H1 (cell line): ENCODE data around the gene PREB. TPM values are rescaled to one million over a fixed set of nuclear protein-coding genes. Genes with fewer than 3 reads are reported as not detected.

Source experiments
- CTCF ChIA-PET: fragments of 300-600 bp; sonication (Branson Sonifier 250); formaldehyde crosslinking; loops from one replicate; lab custom pipeline; 2021; ENCODE audit not compliant: partially characterized antibody; lab: Charles Lee
- POLR2A ChIA-PET: fragments of 300-600 bp; sonication (Branson Sonifier 250); formaldehyde crosslinking; loops from one replicate; lab custom pipeline; 2021; ENCODE audit warnings: inconsistent platforms; ENCODE audit not compliant: partially characterized antibody; lab: Charles Lee
- DNase-seq, 2 experiments: peaks; one replicate each; pipeline versions ENCODE4 v3.0.0 to v3.0.0-alpha.2; 2010 to 2022; ENCODE audit warnings: low spot score in 2 of 2, low read depth in 1 of 2, mixed read lengths in 1 of 2
- FAIRE-seq: peaks from 2 replicates; lab custom pipeline; 2011; peaks lifted over from hg19 to GRCh38; lab: Jason Lieb, UNC
- H2AFZ ChIP-seq: 2 replicates; pipeline ENCODE4 v1.8.1; 2012; ENCODE audit warnings: low read length, inconsistent platforms
- H2AK5ac ChIP-seq: 2 replicates; pipeline ENCODE4 v1.6.1; 2013; ENCODE audit warnings: low read depth, low read length
- H2BK120ac ChIP-seq: replicated peaks from 2 replicates; pipeline ENCODE3; 2013; ENCODE audit warnings: low read depth, low read length, inconsistent platforms
- H2BK12ac ChIP-seq: 2 replicates; pipeline ENCODE4 v1.6.1; 2013; ENCODE audit warnings: low read depth, low read length
- H2BK15ac ChIP-seq: 2 replicates; pipeline ENCODE4 v1.6.1; 2013; ENCODE audit warnings: low read length
- H2BK20ac ChIP-seq: 2 replicates; pipeline ENCODE4 v1.6.1; 2013; ENCODE audit warnings: low read length
- H2BK5ac ChIP-seq: 2 replicates; pipeline ENCODE4 v1.6.1; 2013; ENCODE audit warnings: low read depth, low read length
- H3K14ac ChIP-seq: 2 replicates; pipeline ENCODE4 v1.6.1; 2013; ENCODE audit warnings: inconsistent platforms; ENCODE audit not compliant: insufficient read length
- H3K18ac ChIP-seq: 2 replicates; pipeline ENCODE4 v1.6.1; 2013; ENCODE audit warnings: low read length; ENCODE audit errors: extremely low read depth
- H3K23ac ChIP-seq: 2 replicates; pipeline ENCODE4 v1.6.1; 2013; ENCODE audit warnings: inconsistent platforms; ENCODE audit not compliant: insufficient read length
- H3K23me2 ChIP-seq: 2 replicates; pipeline ENCODE4 v1.6.1; 2013; ENCODE audit warnings: low read depth, low read length
- H3K27ac ChIP-seq: 2 replicates; pipeline ENCODE4 v1.6.1; 2011; ENCODE audit warnings: low read depth, low read length, inconsistent platforms
- H3K27me3 ChIP-seq, 4 experiments: replicated peaks in 1 of 4; 1 replicate in 1 of 4; 2 replicates in 3 of 4; pipeline versions ENCODE4 v1.6.1 to v1.8.1; 2011 to 2013; ENCODE audit warnings: low read length in 3 of 4, mild to moderate bottlenecking in 3 of 4, inconsistent platforms in 2 of 4, mixed read lengths in 2 of 4, moderate library complexity in 1 of 4; ENCODE audit not compliant: control insufficient read depth in 3 of 4, insufficient read depth in 3 of 4; ENCODE audit errors: extremely low read depth in 1 of 4
- H3K36me3 ChIP-seq, 4 experiments: 2 replicates each; pipeline versions ENCODE4 v1.6.1 to v1.8.1; 2011 to 2013; ENCODE audit warnings: mild to moderate bottlenecking in 4 of 4, low read length in 3 of 4, moderate library complexity in 2 of 4, control low read depth in 1 of 4, inconsistent platforms in 1 of 4; ENCODE audit not compliant: insufficient read depth in 4 of 4, control insufficient read depth in 2 of 4
- H3K4ac ChIP-seq: replicated peaks from 2 replicates; pipeline ENCODE3; 2013; ENCODE audit warnings: low read length, low read depth, mixed read lengths, inconsistent platforms; ENCODE audit not compliant: insufficient read length
- H3K4me1 ChIP-seq, 4 experiments: replicated peaks in 1 of 4; 1 replicate in 1 of 4; 2 replicates in 3 of 4; pipeline versions ENCODE4 v1.6.1 to v1.8.1; 2011 to 2013; ENCODE audit warnings: low read length in 3 of 4, inconsistent platforms in 2 of 4, mixed read lengths in 1 of 4; ENCODE audit not compliant: insufficient read depth in 4 of 4, control insufficient read depth in 3 of 4
- H3K4me2 ChIP-seq, 2 experiments: 2 replicates each; pipeline versions ENCODE4 v1.6.1 to v1.8.1; 2011 to 2013; ENCODE audit warnings: low read depth in 2 of 2, low read length in 2 of 2, control low read depth in 1 of 2, inconsistent platforms in 1 of 2, mild to moderate bottlenecking in 1 of 2; ENCODE audit not compliant: insufficient read depth in 1 of 2
- H3K4me3 ChIP-seq, 4 experiments: fragments of 200-600, 300-600 bp in 1 of 4; sonication (generic), shearing (Covaris generic), sonication (Bioruptor Twin) in 1 of 4; 2 replicates each; pipeline versions ENCODE4 v1.5.1 to v1.8.1; 2011 to 2016; ENCODE audit warnings: low read length in 4 of 4, low read depth in 3 of 4, control low read depth in 2 of 4, inconsistent platforms in 2 of 4, mild to moderate bottlenecking in 2 of 4, mixed read lengths in 1 of 4, moderate library complexity in 1 of 4; ENCODE audit not compliant: insufficient read depth in 2 of 4; ENCODE audit errors: extremely low read depth in 1 of 4
- H3K56ac ChIP-seq: replicated peaks from 2 replicates; pipeline ENCODE3; 2013; ENCODE audit warnings: low read depth, mild to moderate bottlenecking, mixed read lengths, low read length, inconsistent platforms; ENCODE audit not compliant: insufficient read length
- H3K79me1 ChIP-seq: 2 replicates; pipeline ENCODE4 v1.6.1; 2013; ENCODE audit warnings: low read depth, low read length, control low read depth
- H3K79me2 ChIP-seq, 2 experiments: 2 replicates each; pipeline versions ENCODE4 v1.6.1 to v1.8.1; 2012 to 2013; ENCODE audit warnings: low read length in 2 of 2, mild to moderate bottlenecking in 2 of 2, inconsistent platforms in 1 of 2; ENCODE audit not compliant: insufficient read depth in 2 of 2, control insufficient read depth in 1 of 2
- H3K9ac ChIP-seq, 4 experiments: replicated peaks in 1 of 4; 1 replicate in 1 of 4; 2 replicates in 3 of 4; pipeline versions ENCODE4 v1.6.1 to v1.8.1; 2011 to 2013; ENCODE audit warnings: low read depth in 3 of 4, low read length in 3 of 4, control low read depth in 2 of 4, mild to moderate bottlenecking in 2 of 4, moderate library complexity in 2 of 4, inconsistent platforms in 1 of 4; ENCODE audit errors: extremely low read depth in 1 of 4
- H3K9me3 ChIP-seq, 2 experiments: 2 replicates each; pipeline versions ENCODE4 v1.6.1 to v1.8.1; 2012 to 2013; ENCODE audit warnings: mild to moderate bottlenecking in 2 of 2, moderate library complexity in 2 of 2, control low read depth in 1 of 2, inconsistent platforms in 1 of 2, low read depth in 1 of 2, low read length in 1 of 2, mixed read lengths in 1 of 2; ENCODE audit not compliant: insufficient read depth in 2 of 2
- H4K20me1 ChIP-seq, 2 experiments: replicated peaks in 1 of 2; 2 replicates each; pipeline versions ENCODE3 to v1.8.1; 2011 to 2013; ENCODE audit warnings: inconsistent platforms in 2 of 2, low read length in 2 of 2, mild to moderate bottlenecking in 1 of 2; ENCODE audit not compliant: insufficient read depth in 2 of 2, control insufficient read depth in 1 of 2
- H4K5ac ChIP-seq: 2 replicates; pipeline ENCODE4 v1.6.1; 2013; ENCODE audit warnings: low read length, low read depth, mixed read lengths, inconsistent platforms; ENCODE audit not compliant: insufficient read length
- H4K8ac ChIP-seq: 2 replicates; pipeline ENCODE4 v1.8.0; 2013; ENCODE audit warnings: mild to moderate bottlenecking, moderate library complexity, low read length, inconsistent platforms; ENCODE audit not compliant: insufficient read depth; ENCODE audit errors: extremely low read depth
- H4K91ac ChIP-seq: replicated peaks from 2 replicates; pipeline ENCODE3; 2013; ENCODE audit warnings: low read length, mixed read lengths, inconsistent platforms; ENCODE audit not compliant: insufficient read length
- BRCA1 ChIP-seq: IDR thresholded peaks from 2 replicates; pipeline ENCODE4 v1.6.1; 2012; ENCODE audit warnings: low read depth, low read length, improper control_type of control experiment
- CBX8 ChIP-seq: fragments of 300-800, 300-1000 bp; sonication (generic); IDR thresholded peaks from 2 replicates; pipeline ENCODE4 v1.7.1; 2016; ENCODE audit warnings: low read depth, low read length, borderline replicate concordance
- GABPA ChIP-seq: IDR thresholded peaks from 2 replicates; pipeline ENCODE4 v1.6.1; 2011; ENCODE audit warnings: mild to moderate bottlenecking, low read length, moderate library complexity, borderline replicate concordance; ENCODE audit not compliant: insufficient read depth
- GTF2F1 ChIP-seq: IDR thresholded peaks from 2 replicates; pipeline ENCODE4 v1.6.1; 2012; ENCODE audit warnings: low read depth, low read length, improper control_type of control experiment, borderline replicate concordance
- KDM1A ChIP-seq: fragments of 200-600, 300-600 bp; sonication (generic); IDR thresholded peaks from 2 replicates; pipeline ENCODE4 v1.7.1; 2016; ENCODE audit warnings: mild to moderate bottlenecking, low read length, borderline replicate concordance
- MAFK ChIP-seq: IDR thresholded peaks from 2 replicates; pipeline ENCODE4 v1.6.1; 2012; ENCODE audit warnings: low read depth, mild to moderate bottlenecking, improper control_type of control experiment, low read length
- RNF2 ChIP-seq: fragments of 200-900, 300-1000 bp; sonication (generic); IDR thresholded peaks from 2 replicates; pipeline ENCODE4 v1.7.1; 2016; ENCODE audit warnings: borderline replicate concordance, low read depth, mild to moderate bottlenecking, antibody characterized with exemption, low read length; ENCODE audit not compliant: poor library complexity, severe bottlenecking; ENCODE audit errors: missing control alignments
- SP2 ChIP-seq: IDR thresholded peaks from 2 replicates; pipeline ENCODE4 v1.6.1; 2012; ENCODE audit warnings: mild to moderate bottlenecking, low read length, inconsistent platforms
- TAF1 ChIP-seq: IDR thresholded peaks from 2 replicates; pipeline ENCODE4 v1.6.1; 2011; ENCODE audit warnings: mild to moderate bottlenecking, low read depth, low read length
- TAF7 ChIP-seq: optimal IDR thresholded peaks from 2 replicates; pipeline ENCODE3; 2011; ENCODE audit warnings: low read depth, mild to moderate bottlenecking, inconsistent platforms, low read length, moderate library complexity, borderline replicate concordance
- ZNF274 ChIP-seq: IDR thresholded peaks from 2 replicates; pipeline ENCODE4 v1.7.0; 2012; ENCODE audit warnings: low read length, borderline replicate concordance; ENCODE audit errors: extremely low read depth
- WGBS, 2 experiments: shearing (Covaris generic) in 1 of 2; methylation state at CpG; one replicate each; pipeline versions ENCODE4 v1.1.6 to v1.1.7; 2013 to 2015; ENCODE audit warnings: low lambda C conversion rate in 2 of 2, mixed read lengths in 2 of 2, inconsistent platforms in 1 of 2, low coverage in 1 of 2, missing lambda C conversion rate in 1 of 2; ENCODE audit not compliant: insufficient replicate concordance in 2 of 2, insufficient coverage in 1 of 2, insufficient read length in 1 of 2; ENCODE audit errors: extremely low coverage in 1 of 2, missing lambda C conversion rate in 1 of 2; 5-methylcytosine and 5-hydroxymethylcytosine counted together
- polyA plus RNA-seq, 7 experiments: library from polyadenylated mRNA; depleted of rRNA in 3 of 7; stranded (reverse) in 5 of 7; unstranded in 2 of 7; fragments of >200 nt in 5 of 7; fragments of 200-250 nt in 2 of 7; gene quantifications; 1 replicate in 5 of 7; 2 replicates in 1 of 7; 4 replicates in 1 of 7; pipeline versions ENCODE4 v1.2.1 to v1.2.3, GENCODE V29; 2011 to 2013; ENCODE audit warnings: missing spikeins in 2 of 7, mixed read lengths in 2 of 7
- total RNA-seq: library from RNA; stranded (reverse); fragmentation: NEBNext Ultra II Directional; extraction: Animal tissue kit (Norgen Biotek cat#: 25700); gene quantifications from 2 replicates; pipeline ENCODE4 v1.2.1, GENCODE V29; 2021

Gene PREB
- total and polyA plus RNA-seq, 2 of the 8 experiments (the other 6 are each of a cell fraction or from before 2014, with no cell fraction given): 54.1 to 72.2 TPM

GRCh38 chr2:27118525-27119329, 15.7 kb downstream of the PREB start, which contains the start of gene CGREF1:
CGREF1 (minus strand) TSS chr2:27119128; CDS start chr2:27104366, 14,762 bp downstream.
- POLR2A ChIA-PET: interaction anchor here (0.6 to 1.5 kb wide), 6 partner anchors 8 to 64 kb away, joined by 3 to 5 read pairs (median 4); partner anchors contain the start of gene PREB
- no peak for TF ChIP-seq MAFK
- TF ChIP-seq ZNF274: no peak
- no peak for TF ChIP-seq GTF2F1
- 0 out of 2 replicates have a peak, but pooled peaks have one; percentile 34 for TF ChIP-seq TAF1
- no peak for TF ChIP-seq TAF7
- no peak for TF ChIP-seq CBX8
- TF ChIP-seq KDM1A: peak; percentile 98; the same call in 1 of the 2 replicates
- no peak for TF ChIP-seq BRCA1
- no peak for TF ChIP-seq GABPA
- TF ChIP-seq RNF2: no peak
- no peak for TF ChIP-seq SP2

More at GRCh38 chr2:27118525-27119329, 15.7 kb downstream of the PREB start, which contains the start of gene CGREF1:
- Histone ChIP-seq H3K9me3 (no peaks in the 10 kb centered on the region), H3K36me3 (no peaks in the 10 kb centered on the region), H3K14ac (no peak within 1 kb of the TSS), H3K27ac (no peak within 1 kb of the TSS), H3K79me2 (no peaks in the 10 kb centered on the region), H3K79me1 (no peaks in the 10 kb centered on the region), H2AFZ (peak within 1 kb of the TSS; percentile 86; the same call in 1 of the 2 replicates), H3K4me2 (peak within 1 kb of the TSS; percentile 94 to 98), H2AK5ac (peak within 1 kb of the TSS; percentile 92), H4K8ac (peak within 1 kb of the TSS; percentile 88), H3K4me1 (peaks cover 0 to 16% (median 10%) of the 10 kb centered on the region in 4 experiments; a peak in 5 of 7 replicates), H3K27me3 (peaks cover 8 to 59% (median 44%) of the 10 kb centered on the region in 4 experiments), H3K56ac (peak within 1 kb of the TSS; percentile 10), H3K4ac (no peak within 1 kb of the TSS), H2BK5ac (no peak within 1 kb of the TSS; the same call in 1 of the 2 replicates), H3K4me3 (peak within 1 kb of the TSS; percentile 40 to 68 (median 52)), H2BK120ac (no peak within 1 kb of the TSS), H4K20me1 (no peaks in the 10 kb centered on the region), H3K18ac (peak within 1 kb of the TSS; percentile 51; the same call in 1 of the 2 replicates), H3K23me2 (peaks cover 12% of the 10 kb centered on the region), H2BK12ac (peak within 1 kb of the TSS; percentile 80; the same call in 1 of the 2 replicates), H4K91ac (peak within 1 kb of the TSS; percentile 98), H2BK20ac (peak within 1 kb of the TSS; percentile 18; the same call in 1 of the 2 replicates), H2BK15ac (peak within 1 kb of the TSS; percentile 46), H3K23ac (peak within 1 kb of the TSS; percentile 59), H3K9ac (peak within 1 kb of the TSS; percentile 9 to 64 (median 43)), H4K5ac (peak within 1 kb of the TSS; percentile 62)
- 22% methylated on average over 34 of the region's 84 CpGs; no CpG with 5 or more reads in 1 of the 2 experiments for WGBS, 2 experiments
- DNase-seq (peak in 1 of 2 experiments; percentile 71), FAIRE-seq (no peak)
- CTCF ChIA-PET: interaction anchor here (0.7 to 1.9 kb wide), 6 partner anchors 13 to 51 kb away, joined by 3 to 6 read pairs (median 4); no protein-coding TSS in a partner anchor
